ENCODE data around the gene PDE11A.

PDE11A gene

DNA sequence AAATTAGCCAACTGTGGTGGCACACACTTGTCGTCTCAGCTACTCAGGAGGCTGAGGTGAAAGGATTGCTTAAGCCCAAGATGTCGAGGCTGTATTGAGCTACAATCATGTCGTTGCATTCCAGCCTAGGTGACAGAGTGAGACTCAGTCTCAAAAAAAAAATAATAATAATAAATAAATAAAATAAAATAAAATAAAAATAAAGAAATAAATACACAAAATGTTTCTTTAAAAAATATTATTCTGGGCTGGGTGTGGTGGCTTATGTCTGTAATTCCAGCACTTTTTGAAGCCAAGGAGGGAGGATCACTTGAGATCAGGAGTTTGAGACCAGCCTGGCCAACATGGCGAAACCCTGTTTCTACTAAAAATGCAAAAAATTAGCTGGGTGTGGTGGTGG lies 407.2 kb downstream of the PDE11A start:
- DNase-seq, result no peak

DNA sequence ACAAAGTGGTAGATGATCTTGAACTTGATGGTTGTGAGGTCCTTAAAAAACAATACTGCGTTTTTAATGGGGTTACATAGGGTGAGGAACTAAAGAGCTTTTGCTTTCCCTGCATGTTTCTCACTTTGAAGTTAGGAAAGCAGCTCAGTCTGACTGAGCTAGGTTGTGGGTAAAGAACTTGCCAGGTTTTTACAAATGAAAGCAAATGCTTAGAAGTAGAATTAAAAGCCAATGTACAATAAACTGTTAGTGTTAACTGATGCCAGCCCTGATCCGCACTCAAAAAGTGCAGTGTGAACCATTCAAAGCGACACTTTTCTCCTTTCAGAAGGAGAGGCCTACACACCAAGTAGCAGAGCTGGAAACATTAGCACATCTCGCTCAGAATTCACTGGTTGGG lies 409.7 kb downstream of the PDE11A start:
- DNase-seq, result no peak

DNA sequence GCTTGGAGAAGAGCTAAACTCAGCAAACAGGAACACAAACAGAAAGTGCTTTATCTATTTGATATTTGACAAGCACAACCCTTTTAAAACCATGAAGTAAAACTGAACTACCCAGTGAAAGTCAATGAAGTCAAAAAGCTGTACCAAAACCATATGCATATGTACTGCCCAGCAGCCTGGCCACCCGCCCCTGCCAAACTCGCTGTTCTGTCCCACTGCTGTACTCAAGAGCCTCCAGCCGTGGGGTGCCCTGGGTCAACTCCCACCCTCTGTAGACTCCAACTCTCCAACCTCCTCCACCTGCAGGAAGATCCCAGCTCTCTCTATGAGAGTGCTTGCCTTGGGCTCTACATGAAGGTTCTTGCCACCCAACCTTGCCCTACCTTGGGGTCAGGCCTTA lies 411.8 kb downstream of the PDE11A start:
- DNase-seq, result no peak

DNA sequence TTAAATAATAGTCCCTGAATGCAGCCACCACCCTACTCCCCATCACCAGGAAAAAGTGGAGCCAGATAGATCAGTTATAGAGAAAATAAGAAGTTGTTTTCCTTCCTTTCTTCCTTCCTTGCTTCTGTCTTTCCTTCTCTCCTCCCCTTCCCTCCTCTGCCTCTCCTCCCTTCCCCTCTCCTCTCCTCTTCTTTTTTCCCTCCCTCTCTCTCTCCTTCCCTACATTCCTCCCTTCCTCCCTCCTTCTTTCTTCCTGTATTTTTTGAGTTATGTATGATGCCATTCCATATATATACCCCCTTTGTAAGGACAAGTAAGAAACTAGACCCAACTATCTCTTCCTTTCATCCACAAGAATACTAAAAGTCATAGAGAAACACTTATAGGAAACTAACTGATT lies 414.3 kb downstream of the PDE11A start:
- DNase-seq, result no peak

DNA sequence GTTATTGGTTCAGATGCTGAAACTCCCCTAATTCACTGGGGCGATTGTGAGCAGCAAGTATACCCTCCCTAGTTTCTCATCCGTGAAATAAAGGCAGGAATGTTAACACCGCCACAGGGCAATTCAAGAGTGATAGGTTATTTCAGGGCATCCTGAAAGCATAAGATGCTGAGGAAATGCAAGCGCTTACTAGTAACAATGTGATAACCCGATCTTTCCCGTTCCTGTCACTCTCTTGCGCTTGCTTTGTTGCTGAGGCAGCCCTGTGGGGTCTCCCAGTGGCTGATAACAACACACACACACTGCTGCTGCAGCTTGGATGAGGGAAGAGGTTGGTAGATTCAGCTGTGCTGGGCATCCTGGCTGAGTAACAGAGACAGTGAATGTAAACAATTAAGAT lies 420.7 kb downstream of the PDE11A start:
- DNase-seq, result no peak

DNA sequence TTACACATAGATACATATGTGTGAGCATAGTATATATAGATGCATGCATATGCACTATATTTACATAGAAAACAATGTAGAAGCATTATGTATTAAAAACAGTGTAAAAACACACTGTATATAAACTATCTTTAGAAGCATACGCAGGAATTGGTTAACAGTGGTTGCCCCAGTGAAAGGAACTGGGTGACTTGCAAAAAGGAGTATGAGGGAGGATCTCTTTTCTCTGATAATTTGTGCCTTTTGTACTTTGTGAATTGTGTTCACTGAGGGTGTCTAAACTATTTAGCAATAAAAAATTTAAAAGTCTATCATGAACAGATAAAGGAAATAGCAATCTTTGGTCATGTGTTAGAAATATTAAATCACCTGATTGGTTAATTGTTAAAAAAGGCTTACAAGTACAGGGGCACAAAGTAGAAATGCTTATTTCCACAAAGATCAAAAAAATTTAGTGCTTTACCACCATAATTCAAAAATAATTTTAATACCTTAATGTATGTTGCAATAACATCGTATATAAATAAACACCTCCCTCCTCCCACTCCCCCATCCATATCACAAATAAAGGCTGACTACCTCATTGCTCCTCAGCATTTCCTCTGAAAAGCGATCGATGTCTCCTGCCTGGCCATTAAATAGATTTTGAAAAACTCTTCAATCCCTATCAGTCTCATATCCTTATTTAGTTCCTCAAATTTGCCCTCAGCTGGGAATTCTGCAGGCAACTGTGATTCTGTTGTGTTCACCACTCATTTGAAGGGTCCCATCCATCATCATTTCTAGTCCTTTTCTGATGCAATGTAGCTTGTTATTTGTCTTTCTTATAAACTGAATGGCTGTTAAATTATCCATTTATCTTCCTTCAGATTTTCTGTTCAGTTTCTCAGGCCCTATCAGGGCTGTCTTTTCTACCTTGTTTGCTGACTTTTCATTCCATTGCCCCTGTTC lies 422.7 kb downstream of the PDE11A start:
- DNase-seq, result no peak

DNA sequence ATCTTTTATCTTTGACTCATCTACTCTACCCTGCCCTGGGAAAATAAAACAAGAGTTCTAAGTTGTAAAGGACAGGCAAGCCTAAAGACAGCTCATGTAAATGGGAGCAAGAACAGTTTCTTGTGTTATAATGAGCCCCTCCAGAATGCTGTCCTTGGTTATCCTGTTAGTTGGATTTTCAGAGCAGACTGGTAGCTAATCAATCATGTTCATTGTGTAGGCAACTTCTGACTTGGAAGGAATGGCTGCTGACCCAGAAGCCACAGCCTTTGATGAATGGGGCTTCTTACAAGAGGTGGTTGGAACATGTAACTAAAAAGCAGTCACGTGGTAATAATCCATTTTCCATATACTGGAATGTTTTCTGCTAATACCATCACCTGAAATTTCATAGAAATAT lies 425.8 kb downstream of the PDE11A start:
- no peak for DNase-seq

DNA sequence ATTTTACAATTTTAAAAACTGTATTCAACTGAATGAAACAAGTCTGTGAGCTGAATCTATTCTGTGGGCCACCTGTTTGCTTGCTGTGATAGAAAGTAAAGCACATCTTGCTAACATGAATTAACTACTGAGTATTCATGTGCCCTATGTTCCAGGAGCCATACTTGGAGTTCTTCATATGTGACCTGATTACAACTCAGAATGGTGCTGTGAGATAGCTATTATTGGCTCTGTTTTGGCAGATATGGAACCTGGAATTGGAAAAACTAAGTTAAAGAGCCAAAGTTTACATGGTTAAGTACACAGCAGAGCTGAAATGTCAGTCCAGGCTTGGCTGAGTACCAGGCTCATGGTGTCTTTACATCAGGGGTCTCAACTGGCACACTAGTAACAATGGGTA lies 426.3 kb downstream of the PDE11A start:
- DNase-seq, result no peak

DNA sequence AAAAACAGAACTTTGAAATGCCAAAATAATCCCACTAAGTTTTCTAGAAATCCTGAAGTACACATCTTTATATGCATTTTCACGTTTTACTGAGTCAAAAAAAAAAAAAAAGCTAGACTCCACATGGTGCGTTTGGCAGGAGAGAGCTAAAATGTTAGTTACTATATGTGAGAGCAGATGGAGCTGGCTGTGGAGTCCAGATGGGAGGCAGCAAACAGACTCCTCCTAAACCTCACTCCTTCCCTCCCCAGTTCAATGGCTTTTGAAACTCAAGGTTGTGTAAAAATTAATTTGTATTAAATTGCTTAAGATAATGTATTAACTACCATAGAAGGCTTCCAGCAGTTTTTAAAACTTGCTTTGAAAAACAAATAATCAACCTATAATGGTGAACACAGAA lies 431.2 kb downstream of the PDE11A start:
- DNase-seq, result no peak

DNA sequence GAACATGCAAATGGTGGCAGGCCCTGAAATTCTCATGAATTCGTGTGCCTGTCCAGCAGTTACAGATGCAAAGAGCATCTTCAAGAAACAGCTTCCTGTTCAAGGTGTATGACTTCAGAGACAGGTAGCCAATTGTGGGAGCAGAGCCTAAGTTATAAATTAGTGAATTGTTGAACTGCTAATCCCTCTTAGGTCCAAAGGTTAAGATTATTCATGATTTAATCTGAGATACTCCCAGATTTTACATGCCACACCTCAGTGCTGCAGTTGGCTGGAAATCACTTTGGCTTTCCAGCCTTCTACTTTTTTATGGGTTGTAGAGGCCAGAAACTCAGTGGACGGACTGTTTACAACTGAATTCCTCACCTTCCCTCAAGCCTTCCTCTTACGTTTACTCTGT lies 432.2 kb downstream of the PDE11A start:
- DNase-seq, result no peak

DNA sequence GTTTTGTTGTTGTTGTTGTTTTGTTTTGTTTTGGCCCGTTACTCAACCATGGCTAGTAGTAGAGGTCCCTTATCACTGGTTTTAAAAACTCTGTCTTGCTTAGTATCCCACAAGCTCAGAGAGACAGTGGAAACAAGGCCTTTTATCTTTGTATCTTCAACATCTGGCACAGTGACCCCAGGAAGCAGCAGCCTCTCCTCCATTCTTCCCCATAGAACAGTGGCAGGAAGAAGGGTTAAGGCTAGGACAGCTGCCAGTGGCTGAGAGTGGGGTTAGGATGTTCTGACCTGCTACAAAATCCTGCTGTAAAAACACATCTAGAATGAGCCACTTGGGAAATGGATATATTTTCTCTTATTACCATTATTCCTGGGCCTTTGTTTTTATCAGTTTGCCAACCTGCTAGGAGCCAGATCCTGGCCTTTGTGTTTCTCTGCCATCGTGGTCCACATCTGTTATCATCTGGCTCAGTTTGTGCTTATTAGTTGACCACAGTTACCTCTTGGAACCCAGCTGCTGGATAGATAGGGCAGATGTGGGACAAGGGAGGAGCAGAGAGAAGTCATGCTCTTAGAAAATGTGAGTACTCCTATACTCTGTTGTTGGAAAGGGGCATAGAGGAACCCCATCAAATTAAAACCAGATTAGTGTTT lies 433.2 kb downstream of the PDE11A start:
- DNase-seq, result no peak

DNA sequence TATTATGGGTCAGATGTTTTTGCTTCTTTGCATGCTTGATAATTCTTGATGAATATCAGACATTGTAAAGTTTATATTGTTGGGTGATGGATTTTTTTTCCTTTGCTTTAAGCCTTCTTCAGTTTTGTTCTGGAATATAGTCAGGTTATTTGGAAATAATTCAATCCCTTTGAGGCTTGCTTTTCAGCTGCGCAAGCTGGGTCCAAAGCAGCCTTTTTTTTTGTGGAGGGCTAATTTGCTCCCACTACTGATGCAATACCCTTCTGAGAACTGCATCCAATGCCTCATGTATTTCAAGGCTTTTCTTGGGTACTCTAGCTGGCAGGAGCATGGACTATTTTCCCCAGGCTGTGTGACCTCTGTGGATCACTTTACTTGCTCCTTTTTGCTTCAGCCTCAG lies 434.1 kb downstream of the PDE11A start:
- no peak for DNase-seq

DNA sequence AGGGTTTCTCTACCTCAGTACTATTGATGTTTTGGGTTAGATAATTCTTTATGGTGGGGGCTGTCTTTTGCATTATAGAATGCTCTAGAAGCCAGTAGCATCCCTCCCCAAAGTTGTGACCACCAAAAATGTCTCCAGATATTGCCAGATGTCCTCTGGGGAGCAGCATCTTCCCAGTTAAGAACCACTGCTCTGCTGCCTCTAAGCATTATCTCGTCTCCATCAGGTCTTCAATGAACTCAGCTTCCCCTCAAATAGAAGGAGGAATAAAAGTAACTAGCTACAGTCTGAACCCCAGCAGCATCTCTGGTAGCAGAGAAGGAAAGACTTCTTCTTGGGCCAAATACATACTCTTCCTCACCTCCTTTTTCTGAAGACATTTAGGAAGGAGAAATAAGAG lies 435.9 kb downstream of the PDE11A start:
- peak in 1 of 5 experiments; percentile 21 for DNase-seq

DNA sequence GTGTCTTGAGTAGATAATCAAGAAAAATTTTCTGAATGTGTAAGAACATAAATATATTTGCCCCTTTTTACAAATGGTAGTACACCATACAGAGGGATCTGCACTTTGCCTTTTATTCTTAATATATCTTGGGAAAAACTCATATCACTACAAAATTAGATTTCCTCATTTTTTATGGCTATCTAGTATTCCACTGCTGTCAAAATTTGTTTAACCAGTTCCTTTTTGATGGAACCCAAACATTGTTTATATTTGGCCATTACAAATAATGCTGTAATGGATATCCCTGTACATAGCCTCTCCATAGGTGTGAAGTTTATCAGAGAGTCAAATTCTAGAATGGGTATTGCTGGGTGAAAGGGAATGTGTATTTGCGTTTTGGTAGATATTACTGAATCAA lies 436.9 kb downstream of the PDE11A start:
- DNase-seq, result no peak

DNA sequence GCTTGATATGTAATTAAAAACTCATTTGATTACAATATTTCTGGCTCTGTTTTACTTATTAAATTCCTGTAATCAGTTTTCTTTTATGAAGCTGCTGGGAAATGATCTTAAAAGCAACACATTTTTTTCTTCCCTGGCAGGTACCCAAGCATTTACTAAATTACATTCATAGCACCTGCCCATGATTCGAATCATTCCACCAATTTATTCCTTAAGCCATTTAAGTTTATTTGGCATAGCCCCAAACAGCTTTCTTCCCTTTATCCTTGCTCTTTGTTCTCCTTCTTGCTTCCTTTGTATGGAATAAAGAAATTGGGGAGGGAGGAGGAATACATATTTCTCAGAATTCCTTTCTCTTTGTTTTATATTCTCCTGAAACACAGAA lies 438.7 kb downstream of the PDE11A start:
- no peak for DNase-seq

DNA sequence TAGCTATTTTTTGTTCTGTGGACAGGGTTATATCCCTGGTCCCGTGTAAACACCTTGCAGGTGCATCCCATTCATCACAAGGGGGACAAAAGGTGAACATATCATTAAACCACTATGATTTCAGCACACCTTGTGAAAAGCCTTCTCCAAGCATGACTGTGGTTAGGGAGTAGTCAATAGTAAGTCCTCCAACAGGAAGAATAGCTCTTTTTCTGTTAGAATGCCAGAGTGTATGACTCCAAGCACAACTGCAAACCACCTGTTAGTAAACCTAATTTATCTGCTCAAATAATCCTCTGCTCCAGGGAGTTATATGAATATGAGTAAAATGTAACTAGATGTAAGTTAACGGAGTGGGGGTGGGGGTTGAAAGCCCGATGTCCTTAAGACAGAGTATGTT lies 439.5 kb downstream of the PDE11A start:
- no peak for DNase-seq

DNA sequence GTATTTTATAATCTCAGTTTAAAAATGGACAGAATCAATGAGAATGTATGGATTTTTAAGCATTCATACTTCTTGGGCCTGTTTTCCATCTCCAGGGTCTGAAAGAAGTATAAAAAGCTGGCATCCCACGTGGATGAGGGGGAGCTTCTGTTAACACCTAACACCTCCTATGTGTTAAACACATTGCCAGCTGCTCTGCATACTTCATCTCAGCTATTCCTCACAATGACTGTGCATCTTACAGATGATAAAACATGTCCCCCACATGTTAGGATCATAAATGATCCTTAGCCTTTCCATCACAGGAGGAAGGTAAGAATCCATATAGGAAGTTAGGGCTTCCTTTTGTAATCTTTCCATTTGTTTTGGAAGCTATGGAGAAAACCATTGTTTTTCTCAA lies 440.9 kb downstream of the PDE11A start:
- no peak for DNase-seq

DNA sequence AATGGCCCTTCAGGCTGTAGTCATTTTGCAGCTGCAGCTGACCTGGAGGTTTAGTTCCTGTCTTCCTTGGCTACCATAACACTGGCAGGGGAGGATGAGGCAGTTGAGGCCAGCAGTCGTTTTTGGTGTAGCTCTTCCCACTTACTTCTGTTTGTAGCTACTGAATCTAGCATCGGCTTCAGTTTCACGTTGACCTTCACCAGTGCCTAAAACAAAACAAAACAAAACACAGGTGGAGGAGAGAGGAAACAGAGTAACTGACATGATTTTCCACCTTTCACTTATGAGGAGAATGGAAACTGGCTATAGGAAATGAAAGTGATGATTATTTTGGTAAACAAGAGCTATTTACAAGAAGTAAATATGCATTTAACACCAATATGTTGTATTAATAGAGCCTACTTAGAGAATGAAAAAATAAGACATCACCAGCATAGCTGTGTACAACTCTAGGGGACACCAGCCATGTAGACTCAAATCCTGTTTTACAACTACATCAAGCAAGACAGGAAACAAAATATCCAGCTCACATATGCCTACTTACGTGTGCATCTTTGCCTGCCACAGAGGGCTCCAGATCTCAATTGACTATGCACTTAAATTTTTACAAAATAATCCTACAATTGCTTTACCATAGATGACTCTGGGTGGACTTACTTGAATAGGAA lies 443.1 kb downstream of the PDE11A start:
- no peak for DNase-seq

DNA sequence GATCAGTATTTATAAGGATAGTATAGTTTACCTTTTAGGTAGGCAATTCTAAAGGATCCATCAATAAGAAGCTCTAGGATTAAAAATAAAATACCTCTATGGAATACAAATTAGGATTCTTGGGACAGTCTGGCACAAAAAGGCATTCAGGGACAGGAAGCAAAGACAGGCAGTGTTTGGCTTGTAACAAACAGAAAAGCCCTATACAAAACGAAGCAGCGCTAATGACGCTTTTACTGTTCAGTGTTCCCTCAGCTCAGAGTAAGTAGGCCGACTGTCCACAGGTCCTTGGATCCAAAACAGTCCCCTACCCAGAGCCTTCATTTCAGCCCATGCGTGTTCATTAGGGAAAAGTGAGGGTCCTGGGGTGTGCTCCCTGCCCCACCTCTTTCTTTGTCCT lies 443.7 kb downstream of the PDE11A start:
- no peak for DNase-seq

DNA sequence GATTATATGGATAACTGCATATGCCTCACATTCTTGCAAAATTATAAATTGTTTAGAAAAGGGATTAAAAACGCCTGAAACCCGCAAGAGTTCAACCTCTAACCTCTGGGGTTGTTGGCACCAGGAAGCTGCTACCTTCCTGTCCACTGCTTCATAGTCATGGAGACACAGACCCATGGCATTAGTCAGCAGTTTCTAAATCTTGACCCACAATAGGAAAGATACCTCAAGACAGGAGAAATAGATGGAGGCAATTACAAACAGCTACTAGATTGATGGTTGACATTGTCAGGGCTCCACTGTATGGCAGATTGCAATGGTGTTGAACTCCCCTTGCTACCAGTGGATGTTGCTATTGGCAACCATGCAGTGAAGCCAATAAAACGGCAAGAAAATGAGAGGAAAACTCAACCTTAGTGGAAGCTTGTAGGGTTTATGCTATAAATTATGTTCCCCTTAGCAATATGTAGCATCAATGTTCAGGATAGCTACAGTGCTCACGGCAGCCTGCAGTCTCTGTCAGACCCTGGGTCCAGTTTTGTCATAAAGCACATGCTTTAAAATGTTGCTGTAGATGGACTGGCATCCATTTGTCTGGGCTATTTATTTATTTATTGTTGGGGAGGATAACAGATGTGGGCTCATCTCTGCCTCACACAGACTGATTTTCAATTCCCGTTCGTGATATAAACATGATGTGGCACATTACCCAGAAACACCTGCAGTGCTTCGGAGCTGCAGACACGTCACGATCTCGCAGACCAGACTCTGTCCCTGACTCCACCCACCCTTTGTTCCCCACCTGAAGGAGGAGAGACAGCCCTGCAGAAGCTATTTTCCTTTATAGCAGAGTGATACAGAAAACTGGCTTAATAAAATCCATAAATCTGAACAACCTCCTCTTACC lies 446.6 kb downstream of the PDE11A start:
- no peak for DNase-seq

DNA sequence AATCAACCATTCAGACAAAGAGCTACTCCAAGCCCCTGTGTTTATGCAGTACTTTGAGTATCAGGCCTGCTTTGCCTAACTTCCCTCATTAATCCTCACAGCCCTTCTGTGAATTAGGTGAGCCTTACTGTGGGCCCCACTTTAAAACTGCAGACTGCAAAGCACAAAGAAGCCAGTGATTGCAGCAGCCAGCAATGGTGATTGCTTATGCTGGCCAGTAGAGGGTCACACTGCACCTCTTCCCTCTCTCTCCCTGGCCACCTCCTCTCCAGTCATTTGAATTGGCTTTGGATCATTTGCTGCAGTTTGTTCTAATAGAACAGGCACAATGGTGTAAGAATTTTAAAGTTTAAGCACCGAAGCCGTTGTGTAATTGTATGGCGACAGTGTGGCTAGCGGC lies 450.1 kb downstream of the PDE11A start:
- DNase-seq, result no peak

DNA sequence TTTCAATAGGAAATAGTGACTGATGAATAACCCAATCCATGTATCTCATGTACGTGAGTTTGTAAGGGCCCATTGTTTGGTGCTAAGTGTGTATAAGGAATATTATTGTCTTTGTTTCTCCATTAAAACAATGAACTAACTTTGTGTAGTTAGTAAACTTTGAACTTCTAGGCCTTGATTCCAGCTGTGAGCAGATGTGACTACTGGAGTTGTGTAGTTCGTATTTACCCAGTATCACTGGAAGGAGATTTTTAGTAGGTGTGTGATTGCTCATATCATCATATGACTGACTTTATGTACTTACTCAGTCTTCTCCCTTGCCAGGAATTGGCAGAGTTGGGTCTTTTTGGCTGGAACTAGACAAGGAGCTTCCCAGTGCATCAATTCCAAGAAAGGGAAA lies 452.6 kb downstream of the PDE11A start:
- no peak for DNase-seq

DNA sequence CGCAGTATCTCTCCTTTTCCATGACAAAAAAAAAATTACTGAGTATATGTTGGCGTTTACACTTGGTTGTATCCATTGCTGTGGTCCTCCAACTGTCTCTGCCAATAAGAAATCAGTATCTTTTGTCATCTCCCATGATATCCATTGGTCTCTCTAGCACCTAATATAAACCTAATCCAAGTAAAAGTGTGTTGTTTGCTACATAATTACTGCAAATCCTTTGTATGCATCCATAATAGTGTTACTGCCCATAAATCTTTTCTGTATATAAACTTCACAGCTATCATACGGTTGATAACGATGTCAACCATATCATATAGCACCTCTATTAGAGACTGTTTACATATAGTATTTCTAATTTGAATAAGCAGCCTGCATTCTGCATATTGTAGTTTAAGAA lies 453.1 kb downstream of the PDE11A start:
- DNase-seq, result no peak

All from T-helper 2 cell (primary cell).